GM13976 (cell line): ENCODE measurements around the gene LYRM4.

Source experiments
- DNase-seq: peaks from one replicate; pipeline ENCODE4 v3.0.0; 2012; ENCODE audit warnings: low spot score
- CTCF ChIP-seq: IDR thresholded peaks from 2 replicates; pipeline ENCODE4 v1.5.1; 2012; ENCODE audit warnings: borderline replicate concordance, mild to moderate bottlenecking; ENCODE audit not compliant: insufficient read depth; ENCODE audit errors: extremely low read depth, missing control alignments, control extremely low read depth
- in situ Hi-C: fragments of 300-500 bp; cut with MboI; formaldehyde crosslinking; loops from one replicate; pipeline ENCODE4 v1.12.0; 2022; ENCODE audit warnings: low sequenced_read_pairs, mixed read lengths, inconsistent platforms; ENCODE audit not compliant: unreplicated experiment

The LYRM4 gene

GRCh38 chr6:5290500-5290899, 29.8 kb upstream of the LYRM4 start:
- in situ Hi-C loops = no loop called here
- no peak for TF ChIP-seq CTCF
- DNase-seq = no peak

GRCh38 chr6:5290097-5290496, 29.3 kb upstream of the LYRM4 start:
- DNase-seq = no peak
- TF ChIP-seq CTCF = no peak
- in situ Hi-C loops = no loop called here

- in situ Hi-C loops = no loop called here
- no peak for DNase-seq
- TF ChIP-seq CTCF = no peak
Measured at GRCh38 chr6:5287966-5288297, 27.2 kb upstream of the LYRM4 start.

GRCh38 chr6:5287205-5287965, 26.6 kb upstream of the LYRM4 start:
- no peak for DNase-seq
- in situ Hi-C loops = no loop called here
- TF ChIP-seq CTCF = no peak

GRCh38 chr6:5286780-5287179, 26.0 kb upstream of the LYRM4 start:
- TF ChIP-seq CTCF = no peak
- in situ Hi-C loops = no loop called here
- no peak for DNase-seq

- TF ChIP-seq CTCF = no peak
- DNase-seq = no peak
- in situ Hi-C loops = no loop called here
Measured at GRCh38 chr6:5285526-5285925, 24.8 kb upstream of the LYRM4 start.
